ENCODE results near the gene LHFPL3.

The LHFPL3 gene

DNA sequence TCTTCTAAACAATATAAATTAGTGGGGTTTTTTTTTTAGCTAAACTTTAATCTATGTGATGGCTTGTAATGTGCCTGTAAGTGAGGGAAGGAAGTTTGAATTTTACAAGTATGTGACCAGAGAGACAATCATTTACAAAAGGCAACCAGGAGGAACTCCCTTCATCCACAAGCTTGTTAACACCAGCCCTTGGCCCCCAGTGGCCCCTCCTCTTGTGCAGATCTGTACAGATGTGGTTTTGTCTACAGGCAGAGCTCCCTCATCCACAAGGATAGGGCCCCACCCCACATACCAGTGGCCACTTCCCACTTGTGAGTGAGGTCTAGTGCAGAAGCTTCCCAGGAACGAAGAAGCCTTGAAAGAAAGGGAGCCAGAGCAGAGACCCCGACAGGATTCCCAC is 451.5 kb downstream of the LHFPL3 start:
- no peak for DNase-seq (ENCODE audit: low spot score)
- TF ChIP-seq CTCF (IDR thresholded peaks at IDR 0.05; ENCODE audit: extremely low read depth, insufficient read depth, missing control alignments) = no peak
- in situ Hi-C loops (cut with MboI; ENCODE audit: low pct_unique_long_range_greater_than_20kb, low sequenced_read_pairs, unreplicated experiment) = no loop called here

GRCh38 chr7:104784686-104785085 is 456.3 kb downstream of the LHFPL3 start:
- no peak for TF ChIP-seq CTCF (IDR thresholded peaks at IDR 0.05; ENCODE audit: extremely low read depth, insufficient read depth, missing control alignments)
- no peak for DNase-seq (ENCODE audit: low spot score)
- in situ Hi-C loops (cut with MboI; ENCODE audit: low pct_unique_long_range_greater_than_20kb, low sequenced_read_pairs, unreplicated experiment) = no loop called here

GRCh38 chr7:104789780-104790179 is 461.4 kb downstream of the LHFPL3 start:
- in situ Hi-C loops (cut with MboI; ENCODE audit: low pct_unique_long_range_greater_than_20kb, low sequenced_read_pairs, unreplicated experiment) = no loop called here
- no peak for DNase-seq (ENCODE audit: low spot score)
- TF ChIP-seq CTCF (IDR thresholded peaks at IDR 0.05; ENCODE audit: extremely low read depth, insufficient read depth, missing control alignments) = no peak

GRCh38 chr7:104790440-104790839 is 462.0 kb downstream of the LHFPL3 start:
- in situ Hi-C loops (cut with MboI; ENCODE audit: low pct_unique_long_range_greater_than_20kb, low sequenced_read_pairs, unreplicated experiment) = no loop called here
- no peak for DNase-seq (ENCODE audit: low spot score)
- no peak for TF ChIP-seq CTCF (IDR thresholded peaks at IDR 0.05; ENCODE audit: extremely low read depth, insufficient read depth, missing control alignments)

DNA sequence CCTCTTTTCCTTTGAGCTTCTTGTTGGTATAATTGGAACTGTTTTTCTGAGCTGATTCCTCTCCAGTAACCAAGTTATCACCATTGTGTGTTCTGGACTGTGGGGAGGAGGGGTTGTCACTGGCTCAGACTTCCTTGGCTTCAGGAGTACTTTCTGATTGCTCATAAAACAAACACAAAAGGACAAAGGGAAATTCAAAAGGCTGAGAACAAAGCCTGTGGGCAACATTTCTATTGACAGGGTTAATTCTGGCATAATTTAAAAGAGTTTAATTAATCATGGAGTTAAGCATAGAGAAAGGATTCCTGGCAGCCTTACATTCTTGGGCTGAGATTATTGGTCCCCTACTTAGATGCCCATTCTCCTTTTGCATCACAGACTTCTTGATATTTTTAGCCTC is 462.7 kb downstream of the LHFPL3 start:
- no peak for DNase-seq (ENCODE audit: low spot score)
- TF ChIP-seq CTCF (IDR thresholded peaks at IDR 0.05; ENCODE audit: extremely low read depth, insufficient read depth, missing control alignments) = no peak
- in situ Hi-C loops (cut with MboI; ENCODE audit: low pct_unique_long_range_greater_than_20kb, low sequenced_read_pairs, unreplicated experiment) = no loop called here

DNA sequence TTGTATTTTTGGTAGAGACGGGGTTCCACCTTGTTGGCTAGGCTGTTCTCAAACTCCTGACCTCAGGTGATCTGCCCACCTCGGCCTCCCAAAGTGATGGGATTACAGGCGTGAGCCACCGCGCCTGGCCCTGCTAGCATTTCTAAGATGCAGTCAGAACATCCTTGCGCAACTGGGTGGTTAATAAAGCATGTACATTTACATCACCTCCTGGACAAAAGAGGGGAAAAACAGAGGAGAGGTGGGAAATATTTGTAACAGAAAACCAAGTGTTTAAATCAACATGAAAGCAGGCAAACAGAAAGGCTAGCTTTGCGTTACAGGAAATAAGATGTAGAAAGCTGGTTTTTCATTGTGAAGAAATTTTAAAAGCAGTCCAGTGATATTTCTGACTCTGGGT is 464.7 kb downstream of the LHFPL3 start:
- no peak for DNase-seq (ENCODE audit: low spot score)
- no peak for TF ChIP-seq CTCF (IDR thresholded peaks at IDR 0.05; ENCODE audit: extremely low read depth, insufficient read depth, missing control alignments)
- in situ Hi-C loops (cut with MboI; ENCODE audit: low pct_unique_long_range_greater_than_20kb, low sequenced_read_pairs, unreplicated experiment) = no loop called here

GRCh38 chr7:104794154-104794553 is 465.8 kb downstream of the LHFPL3 start:
- DNase-seq (ENCODE audit: low spot score) = no peak
- TF ChIP-seq CTCF (IDR thresholded peaks at IDR 0.05; ENCODE audit: extremely low read depth, insufficient read depth, missing control alignments) = no peak

More at GRCh38 chr7:104794154-104794553, 465.8 kb downstream of the LHFPL3 start:
- in situ Hi-C loops (cut with MboI; ENCODE audit: low pct_unique_long_range_greater_than_20kb, low sequenced_read_pairs, unreplicated experiment) = no loop called here

Measured in GM13977 (cell line).